GM12801 (cell line): ENCODE measurements around the gene MTFMT.

ENCODE experiments used
- CTCF ChIP-seq: IDR thresholded peaks from one replicate; pipeline ENCODE4 v1.5.1; 2011; ENCODE audit warnings: control low read depth; ENCODE audit not compliant: insufficient read length; ENCODE audit errors: extremely low read depth

Gene MTFMT

GRCh38 chr15:65069779-65070546 lies 40.5 kb upstream of the MTFMT start:
- TF ChIP-seq CTCF, result no peak

GRCh38 chr15:65069179-65069578 lies 39.7 kb upstream of the MTFMT start:
- TF ChIP-seq CTCF, result no peak

- no peak for TF ChIP-seq CTCF
These were observed 39.0 kb upstream of the MTFMT start for GRCh38 chr15:65068403-65068788.

GRCh38 chr15:65067645-65068402 lies 38.4 kb upstream of the MTFMT start, which contains the start of gene RASL12:
RASL12 (minus strand) TSS chr15:65067991; CDS start chr15:65067835, 156 bp downstream.
- TF ChIP-seq CTCF, result no peak

- no peak for TF ChIP-seq CTCF
These were observed 37.8 kb upstream of the MTFMT start for GRCh38 chr15:65067317-65067644.

GRCh38 chr15:65066635-65067316 lies 37.3 kb upstream of the MTFMT start:
- no peak for TF ChIP-seq CTCF

- no peak for TF ChIP-seq CTCF
These were observed 36.7 kb upstream of the MTFMT start for GRCh38 chr15:65066001-65066634.
